ENCODE data around the gene COBL. TPM values are rescaled to one million over a fixed set of nuclear protein-coding genes. Genes with fewer than 3 reads are reported as not detected.

COBL gene
- total and polyA plus RNA-seq, 2 of the 8 experiments (the other 6 are each of a cell fraction or from before 2014, with no cell fraction given): 13.8 to 40.4 TPM

- no peak overlapping the region for H3K9ac ChIP-seq (replicated peaks in 1 of 4; ENCODE audit: extremely low read depth in 1 of 4, low read depth in 3 of 4, low read length in 3 of 4)
- ChIA-PET CTCF (ENCODE audit: partially characterized antibody) (interaction anchor here (0.8 to 1.5 kb wide), 5 partner anchors 12 to 101 kb away, joined by 3 to 4 read pairs (median 3); no protein-coding TSS in a partner anchor), POLR2A (ENCODE audit: partially characterized antibody) (interaction anchor here (2.5 to 3.0 kb wide), 2 partner anchors 45 to 64 kb away, joined by 7 to 9 read pairs; no protein-coding TSS in a partner anchor)
- TF ChIP-seq SUZ12 (IDR thresholded peaks at IDR 0.05; ENCODE audit: low read length): no peak
- no peak for TF ChIP-seq RNF2 (IDR thresholded peaks at IDR 0.05; ENCODE audit: borderline replicate concordance, low read depth, low read length, missing control alignments, poor library complexity, severe bottlenecking)
- TF ChIP-seq YY1 (IDR thresholded peaks at IDR 0.05; ENCODE audit: low read depth, low read length): no peak
- no peak overlapping the region for H3K4me2 ChIP-seq (ENCODE audit: insufficient read depth in 1 of 2, low read depth in 2 of 2, low read length in 2 of 2)
- H4K8ac ChIP-seq (ENCODE audit: extremely low read depth, insufficient read depth, low read length): no peak overlapping the region
- H3K23ac ChIP-seq (ENCODE audit: insufficient read length): no peak overlapping the region
- FAIRE-seq: peak; percentile 7
- no peak overlapping the region for H3K56ac ChIP-seq (replicated peaks; ENCODE audit: insufficient read length, low read depth, low read length)
- no peak overlapping the region for H2BK120ac ChIP-seq (replicated peaks; ENCODE audit: low read depth, low read length)
- no peak overlapping the region for H3K18ac ChIP-seq (ENCODE audit: extremely low read depth, low read length)
- no peak overlapping the region for H3K4ac ChIP-seq (replicated peaks; ENCODE audit: insufficient read length, low read depth, low read length)
- peaks cover 0 to 10% (median 2%) of the 10 kb centered on the region in 4 experiments; a peak in 1 of 7 replicates for H3K4me1 ChIP-seq (replicated peaks in 1 of 4; ENCODE audit: control insufficient read depth in 3 of 4, insufficient read depth in 4 of 4, low read length in 3 of 4)
- H2BK5ac ChIP-seq (ENCODE audit: low read depth, low read length): no peak overlapping the region
- H2AFZ ChIP-seq (ENCODE audit: low read length): no peak overlapping the region
- H3K4me3 ChIP-seq (ENCODE audit: extremely low read depth in 1 of 4, insufficient read depth in 2 of 4, low read depth in 3 of 4, low read length in 4 of 4): no peak overlapping the region
- peaks cover 0 to 48% of the 10 kb centered on the region in 2 experiments; a peak in 3 of 4 replicates for H3K79me2 ChIP-seq (ENCODE audit: control insufficient read depth in 1 of 2, insufficient read depth in 2 of 2, low read length in 2 of 2)
- WGBS, 2 experiments (ENCODE audit: extremely low coverage in 1 of 2, insufficient coverage in 1 of 2, insufficient read length in 1 of 2, insufficient replicate concordance in 2 of 2, low coverage in 1 of 2, low lambda C conversion rate in 2 of 2, missing lambda C conversion rate in 1 of 2): 90% methylated on average over 10 of the region's 10 CpGs; no CpG with 5 or more reads in 1 of the 2 experiments
- no peaks in the 10 kb centered on the region for H3K9me3 ChIP-seq (ENCODE audit: insufficient read depth in 2 of 2, low read depth in 1 of 2, low read length in 1 of 2)
- H2BK15ac ChIP-seq (ENCODE audit: low read length): no peak overlapping the region
- H2BK12ac ChIP-seq (ENCODE audit: low read depth, low read length): no peak overlapping the region
- no peak overlapping the region for H3K27ac ChIP-seq (ENCODE audit: low read depth, low read length)
- peaks cover 2% of the 10 kb centered on the region for H3K79me1 ChIP-seq (ENCODE audit: low read depth, low read length)
- H2BK20ac ChIP-seq (ENCODE audit: low read length): no peak overlapping the region
- no peak overlapping the region for H2AK5ac ChIP-seq (ENCODE audit: low read depth, low read length)
- H3K27me3 ChIP-seq (replicated peaks in 1 of 4; ENCODE audit: control insufficient read depth in 3 of 4, extremely low read depth in 1 of 4, insufficient read depth in 3 of 4, low read length in 3 of 4): no peaks in the 10 kb centered on the region
- no peak overlapping the region for H4K5ac ChIP-seq (ENCODE audit: insufficient read length, low read depth, low read length)
- H3K14ac ChIP-seq (ENCODE audit: insufficient read length): no peak overlapping the region
- peaks cover 3 to 12% of the 10 kb centered on the region in 2 experiments for H4K20me1 ChIP-seq (replicated peaks in 1 of 2; ENCODE audit: control insufficient read depth in 1 of 2, insufficient read depth in 2 of 2, low read length in 2 of 2)
- H4K91ac ChIP-seq (replicated peaks; ENCODE audit: insufficient read length, low read length): no peak overlapping the region
- no peaks in the 10 kb centered on the region; a peak in 1 of 8 replicates for H3K36me3 ChIP-seq (ENCODE audit: control insufficient read depth in 2 of 4, insufficient read depth in 4 of 4, low read length in 3 of 4)
- no peaks in the 10 kb centered on the region; the same call in 1 of the 2 replicates for H3K23me2 ChIP-seq (ENCODE audit: low read depth, low read length)
- peak in 1 of 2 experiments; percentile 33 for DNase-seq (ENCODE audit: low read depth in 1 of 2, low spot score in 2 of 2)
Observed at GRCh38 chr7:51263631-51264484, 52.8 kb downstream of the COBL start.
